Fibroblast of skin of scalp (primary cell): ENCODE results near the gene ATP6V1E1.

Experiments used
- DNase-seq: peaks from one replicate; pipeline ENCODE4 v3.0.0-alpha.2; 2013

The ATP6V1E1 gene

GRCh38 chr22:17633217-17633997 lies 4.9 kb upstream of the ATP6V1E1 start:
- peak; percentile 53 for DNase-seq

GRCh38 chr22:17631076-17631565 lies 2.6 kb upstream of the ATP6V1E1 start:
- DNase-seq = no peak

GRCh38 chr22:17629641-17630040 lies 1.1 kb upstream of the ATP6V1E1 start:
- no peak for DNase-seq

GRCh38 chr22:17629173-17629489 lies 582 bp upstream of the ATP6V1E1 start:
- no peak for DNase-seq

GRCh38 chr22:17627961-17628405 lies 566 bp downstream of the ATP6V1E1 start:
- DNase-seq = no peak

GRCh38 chr22:17613280-17613679 lies 15.3 kb downstream of the ATP6V1E1 start:
- DNase-seq = no peak

- DNase-seq = peak; percentile 47
Observed at GRCh38 chr22:17612057-17612456, 16.5 kb downstream of the ATP6V1E1 start.

- DNase-seq = no peak
Observed at GRCh38 chr22:17607891-17608521, 20.5 kb downstream of the ATP6V1E1 start.

GRCh38 chr22:17606496-17606895 lies 22.1 kb downstream of the ATP6V1E1 start:
- peak; percentile 47 for DNase-seq

- DNase-seq = no peak
Observed at GRCh38 chr22:17603668-17604067, 24.9 kb downstream of the ATP6V1E1 start.

GRCh38 chr22:17601031-17601430 lies 27.5 kb downstream of the ATP6V1E1 start:
- DNase-seq = no peak

- DNase-seq = no peak
Observed at GRCh38 chr22:17598318-17598717, 30.2 kb downstream of the ATP6V1E1 start.

GRCh38 chr22:17597217-17597616 lies 31.3 kb downstream of the ATP6V1E1 start:
- no peak for DNase-seq

- DNase-seq = no peak
Observed at GRCh38 chr22:17596226-17596625, 32.3 kb downstream of the ATP6V1E1 start.

- no peak for DNase-seq
Observed at GRCh38 chr22:17592201-17592600, 36.3 kb downstream of the ATP6V1E1 start.

- DNase-seq = no peak
Observed at GRCh38 chr22:17590586-17590985, 38.0 kb downstream of the ATP6V1E1 start.

GRCh38 chr22:17589810-17590375 lies 38.7 kb downstream of the ATP6V1E1 start:
- DNase-seq = no peak

GRCh38 chr22:17588606-17589005 lies 39.9 kb downstream of the ATP6V1E1 start:
- DNase-seq = no peak

- no peak for DNase-seq
Observed at GRCh38 chr22:17587629-17588028, 40.9 kb downstream of the ATP6V1E1 start.

GRCh38 chr22:17586831-17587440 lies 41.6 kb downstream of the ATP6V1E1 start:
- DNase-seq = no peak

GRCh38 chr22:17583151-17583550 lies 45.4 kb downstream of the ATP6V1E1 start:
- DNase-seq = no peak

- DNase-seq = no peak
Observed at GRCh38 chr22:17581631-17582030, 46.9 kb downstream of the ATP6V1E1 start.

- DNase-seq = no peak
Observed at GRCh38 chr22:17581056-17581455, 47.5 kb downstream of the ATP6V1E1 start.
